NCI-H2196 treated with DMSO at 0.1 percent for 48 hours (cell line): ENCODE measurements around the gene LRBA.

ENCODE experiments used
- DNase-seq: peaks from one replicate; lab custom pipeline; 2025; ENCODE audit not compliant: unreplicated experiment; lab: John Stamatoyannopoulos, UW

Gene LRBA

GRCh38 chr4:150310159-150310895 lies 704.8 kb downstream of the LRBA start:
- DNase-seq, result no peak

- DNase-seq, result no peak
These were observed 706.1 kb downstream of the LRBA start for GRCh38 chr4:150308824-150309472.

- DNase-seq, result no peak
These were observed 708.4 kb downstream of the LRBA start for GRCh38 chr4:150306719-150307118.

GRCh38 chr4:150305995-150306394 lies 709.1 kb downstream of the LRBA start:
- DNase-seq, result no peak

DNA sequence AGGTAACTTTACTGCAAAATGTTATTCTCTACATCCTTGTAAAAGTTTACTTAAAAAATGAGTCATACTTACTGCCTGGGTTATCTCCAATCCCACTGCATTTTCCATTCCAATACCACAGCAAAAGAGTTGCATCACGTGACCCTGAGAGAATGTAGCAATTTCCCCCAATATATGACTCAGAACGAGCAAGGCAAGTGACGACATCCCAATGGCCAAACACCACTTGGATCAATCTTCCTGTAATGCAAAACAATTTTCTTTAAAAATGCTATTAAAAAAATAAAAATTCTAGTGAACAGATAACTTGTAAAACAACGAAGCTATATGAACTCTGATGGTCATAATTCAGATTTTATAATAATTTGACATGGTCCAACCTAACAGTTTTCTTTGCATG lies 712.5 kb downstream of the LRBA start:
- DNase-seq, result no peak

- DNase-seq, result no peak
These were observed 715.3 kb downstream of the LRBA start for GRCh38 chr4:150299816-150300215.

DNA sequence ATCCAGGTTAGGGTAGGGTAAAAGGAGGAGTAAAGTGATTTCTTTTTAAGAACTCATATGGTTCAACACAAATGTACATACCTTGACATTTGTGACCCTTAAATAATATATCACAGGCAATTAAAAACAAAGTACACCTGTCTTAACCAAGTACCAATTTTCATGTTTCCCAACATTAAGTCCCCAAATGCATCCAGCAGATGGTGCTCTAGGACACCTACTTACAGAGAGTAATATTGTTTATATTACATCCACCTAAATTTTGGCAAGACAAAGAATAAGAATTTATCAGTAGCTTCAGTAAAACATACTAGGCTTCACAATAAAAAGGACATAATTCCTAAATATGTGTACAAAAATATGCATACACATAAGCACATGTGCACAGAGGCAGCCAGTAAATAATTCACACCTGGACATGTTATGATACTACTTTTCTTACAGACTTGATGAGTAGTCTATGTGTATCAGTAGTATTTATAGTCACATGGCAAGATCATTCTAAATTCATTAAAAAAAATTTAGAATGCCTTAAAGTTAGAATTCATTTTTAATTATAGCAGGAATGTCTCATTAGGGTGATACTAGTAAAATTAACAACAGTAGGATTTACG lies 717.1 kb downstream of the LRBA start:
- DNase-seq, result no peak

DNA sequence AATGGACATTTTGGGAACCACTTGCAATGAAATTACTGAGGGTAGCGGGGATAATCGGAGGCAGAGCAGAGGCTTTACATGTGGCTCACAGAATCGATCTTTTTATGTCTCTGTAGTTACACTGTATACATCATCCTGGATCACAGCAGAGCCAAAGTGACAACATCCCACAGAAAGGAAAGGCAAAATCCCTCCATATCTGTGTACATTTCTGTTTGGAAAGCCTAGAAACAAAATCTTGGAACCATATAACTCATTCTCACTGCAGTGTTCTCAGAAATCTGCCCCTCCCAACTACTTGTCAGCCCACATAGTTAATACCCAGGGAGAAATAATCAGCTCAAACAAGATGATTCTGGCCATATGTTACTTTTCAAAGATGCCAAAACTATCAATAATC lies 725.2 kb downstream of the LRBA start:
- no peak for DNase-seq

DNA sequence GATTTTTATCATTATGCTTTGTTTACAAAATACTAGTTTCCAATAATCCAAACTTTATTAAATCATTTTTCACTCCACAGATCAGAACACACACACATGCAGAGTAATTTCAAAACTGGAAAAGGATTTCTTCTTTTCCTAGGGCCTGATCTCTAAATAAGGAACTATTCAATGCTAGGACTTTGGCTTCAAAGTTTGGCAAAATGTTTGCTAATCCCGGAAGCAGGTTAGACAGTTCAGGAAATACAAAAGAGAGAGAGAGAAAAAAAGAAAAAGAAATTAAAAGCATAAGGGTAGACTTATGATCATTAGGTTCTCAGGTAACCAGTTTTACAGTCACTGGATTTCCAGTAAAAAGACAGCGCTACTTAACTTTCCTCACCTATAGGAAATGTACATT lies 725.9 kb downstream of the LRBA start:
- no peak for DNase-seq

DNA sequence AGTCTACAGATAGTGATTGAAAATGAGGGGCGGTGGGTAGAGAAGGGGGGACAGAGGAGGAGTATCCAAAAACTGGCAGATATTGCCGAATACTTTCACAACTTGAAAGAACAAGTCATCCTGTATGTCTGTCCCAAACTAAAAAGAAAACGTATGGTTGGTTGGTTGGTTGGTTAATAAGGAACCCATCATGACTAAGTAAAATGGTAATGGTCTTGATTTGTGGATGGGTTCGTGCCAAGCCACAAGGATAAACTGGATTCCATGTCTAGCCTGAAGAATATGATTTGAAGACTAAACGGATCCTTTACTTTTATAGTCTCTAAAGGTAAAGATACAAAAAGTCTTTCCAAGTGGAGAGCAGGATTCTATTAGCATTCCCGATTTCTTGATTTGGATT lies 728.4 kb downstream of the LRBA start:
- DNase-seq, result no peak

DNA sequence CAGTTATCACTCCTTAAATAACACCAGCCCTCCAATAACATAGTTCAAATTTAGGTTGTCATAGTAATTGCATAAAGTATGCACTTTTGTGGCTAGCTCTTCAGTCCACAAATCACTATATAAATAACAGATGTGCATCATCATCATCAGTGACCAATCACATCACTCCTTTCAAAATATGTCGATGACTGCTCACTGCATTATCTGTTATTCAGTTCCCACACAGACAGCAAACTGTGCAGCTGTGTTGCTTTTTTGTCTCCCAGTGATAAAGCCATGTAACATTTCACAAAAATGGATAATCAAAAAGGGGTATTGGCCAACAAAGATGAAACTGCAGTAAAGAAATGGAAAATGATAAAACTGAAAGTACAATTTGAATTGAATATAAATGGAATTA lies 731.4 kb downstream of the LRBA start:
- no peak for DNase-seq

GRCh38 chr4:150280975-150281374 lies 734.1 kb downstream of the LRBA start:
- DNase-seq, result no peak

GRCh38 chr4:150280081-150280895 lies 734.8 kb downstream of the LRBA start:
- DNase-seq, result no peak

DNA sequence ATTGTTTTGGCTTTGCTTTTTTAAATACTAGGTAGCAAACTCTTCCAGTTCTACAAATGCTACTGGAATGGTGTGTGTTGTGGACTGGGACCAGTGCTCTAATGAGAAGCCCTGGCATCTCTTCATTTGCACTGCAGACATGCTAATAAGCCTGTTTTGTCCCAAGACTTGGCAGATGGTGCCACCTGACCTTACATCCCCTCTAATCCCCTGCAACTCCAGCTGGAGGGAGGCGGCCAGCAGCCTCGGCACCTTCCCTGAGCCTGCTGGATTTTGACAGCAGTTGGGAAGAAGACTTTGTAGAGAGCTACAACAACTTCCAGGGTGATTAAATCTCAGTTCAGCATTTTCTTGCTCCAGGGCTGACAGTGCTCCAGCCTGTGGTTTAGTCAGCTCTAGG lies 736.9 kb downstream of the LRBA start:
- DNase-seq, result no peak

DNA sequence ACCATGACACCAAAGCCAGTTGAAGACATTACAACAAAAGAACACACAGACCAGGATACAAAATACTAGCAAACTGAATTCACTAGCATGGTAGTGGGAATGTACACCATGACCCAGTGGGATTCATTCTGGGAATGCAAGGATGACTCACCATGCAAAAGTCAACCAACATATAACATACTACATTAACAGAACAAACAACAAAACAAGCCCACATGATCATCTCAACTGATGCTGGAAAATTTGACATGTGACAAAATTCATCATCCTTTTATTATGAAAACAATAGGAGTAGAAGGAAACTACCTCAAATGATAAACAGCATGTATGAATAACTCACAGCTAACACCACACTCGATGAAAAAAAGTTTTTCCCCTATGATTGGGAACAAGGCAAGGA lies 746.6 kb downstream of the LRBA start:
- no peak for DNase-seq

DNA sequence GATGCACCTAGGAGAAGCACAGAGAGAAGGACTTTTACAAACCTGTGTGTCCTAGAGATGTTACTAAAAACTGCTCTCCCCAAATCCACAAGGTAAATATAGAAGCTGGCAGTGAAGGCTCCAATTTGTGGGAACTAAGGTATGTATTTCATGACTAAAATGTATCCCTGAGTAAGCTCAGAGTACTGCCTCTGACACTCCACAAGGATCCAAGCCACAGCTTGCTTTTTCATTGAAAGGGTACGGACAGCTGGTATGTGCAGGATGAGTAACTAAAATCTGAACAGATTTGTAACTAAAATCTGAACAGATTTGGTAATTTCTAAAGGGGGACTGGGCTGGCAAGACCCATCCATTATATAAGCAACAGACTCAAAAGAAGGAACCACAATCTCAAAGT lies 749.3 kb downstream of the LRBA start:
- DNase-seq, result no peak

GRCh38 chr4:150264595-150265161 lies 750.4 kb downstream of the LRBA start:
- DNase-seq, result no peak

GRCh38 chr4:150262611-150263010 lies 752.5 kb downstream of the LRBA start:
- no peak for DNase-seq

GRCh38 chr4:150261571-150261970 lies 753.5 kb downstream of the LRBA start:
- no peak for DNase-seq

GRCh38 chr4:150259861-150260567 lies 755.1 kb downstream of the LRBA start:
- DNase-seq, result no peak

DNA sequence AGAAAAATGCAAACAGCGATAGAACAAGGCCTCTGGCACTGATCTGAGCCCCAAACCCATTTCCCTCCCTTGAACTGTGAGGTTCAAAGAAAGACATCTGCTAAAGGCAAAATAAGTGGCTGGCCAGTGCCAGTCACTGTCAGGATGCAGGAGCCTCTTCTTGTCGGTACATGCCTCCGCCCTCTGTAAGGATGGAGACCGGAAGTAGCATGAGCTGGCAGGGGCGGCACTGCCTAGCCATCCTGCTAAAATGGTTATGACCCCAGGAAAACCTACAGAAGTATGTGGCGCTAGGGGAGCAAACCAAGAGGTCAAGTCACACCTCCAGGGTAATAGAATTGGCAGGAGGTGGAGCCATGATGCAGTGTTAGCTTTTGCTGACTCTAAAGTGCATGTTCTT lies 756.5 kb downstream of the LRBA start:
- no peak for DNase-seq
